ENCODE data around the gene HAO1.
"Not testable (repeated sequence)": the region's sequence is repeated elsewhere in the genome, so short reads cannot be mapped to it uniquely, and the experiment has no call there.

HAO1 gene

GRCh38 chr20:7834441-7834840 is 105.8 kb downstream of the HAO1 start:
- H3K4me1 ChIP-seq (ENCODE audit: control insufficient read depth, insufficient read depth, low read length); DNase-seq (ENCODE audit: low read depth, low spot score); H3K9me3 ChIP-seq (ENCODE audit: control insufficient read depth, insufficient read depth, low read length); H3K36me3 ChIP-seq (ENCODE audit: control insufficient read depth, insufficient read depth, low read length); H3K4me3 ChIP-seq (ENCODE audit: low read length); H3K27ac ChIP-seq (ENCODE audit: low read length); H3K27me3 ChIP-seq (ENCODE audit: control insufficient read depth, insufficient read depth, low read length): not testable (repeated sequence)
- no CpG with 5 or more reads among the region's 7 CpGs for WGBS (ENCODE audit: insufficient coverage, insufficient read length)
